ENCODE measurements around the gene ITGA3.

The ITGA3 gene

GRCh38 chr17:50014471-50015088, 41.3 kb upstream of the ITGA3 start:
- no peak overlapping the region for H3K9ac ChIP-seq (ENCODE audit: low read depth, low read length)
- DNase-seq (no peak), ATAC-seq (ENCODE audit: insufficient read depth, low read depth) (no peak)
- no peaks in the 10 kb centered on the region for H3K4me1 ChIP-seq (ENCODE audit: insufficient read depth, low read length)
- H2AFZ ChIP-seq (ENCODE audit: low read depth, low read length), result no peak overlapping the region
- H3K9me3 ChIP-seq (ENCODE audit: insufficient read depth, low read length, severe bottlenecking), result peaks cover 10% of the 10 kb centered on the region
- TF ChIP-seq EZH2 (IDR thresholded peaks at IDR 0.05; ENCODE audit: borderline replicate concordance, low read depth, low read length, severe bottlenecking), result no peak
- no peak for TF ChIP-seq CTCF (IDR thresholded peaks at IDR 0.05; ENCODE audit: borderline replicate concordance, extremely low read depth, low read length, poor library complexity, severe bottlenecking)
- no peaks in the 10 kb centered on the region for H4K20me1 ChIP-seq (ENCODE audit: insufficient read depth, low read length)
- no peak overlapping the region for H3K4me3 ChIP-seq (ENCODE audit: low read depth in 1 of 2, low read length in 2 of 2)
- H3K36me3 ChIP-seq (ENCODE audit: insufficient read depth, low read length), result no peaks in the 10 kb centered on the region
- H3K4me2 ChIP-seq (ENCODE audit: insufficient read depth, low read length), result no peak overlapping the region
- H3K27ac ChIP-seq (ENCODE audit: low read length), result no peak overlapping the region
- peaks cover 3% of the 10 kb centered on the region for H3K27me3 ChIP-seq (ENCODE audit: insufficient read depth, low read length, poor library complexity)
- no peaks in the 10 kb centered on the region for H3K79me2 ChIP-seq (ENCODE audit: insufficient read depth, low read length)

- Histone ChIP-seq H3K27ac (ENCODE audit: low read length) (no peak overlapping the region), H3K9ac (ENCODE audit: low read depth, low read length) (no peak overlapping the region), H2AFZ (ENCODE audit: low read depth, low read length) (no peak overlapping the region), H3K4me1 (ENCODE audit: insufficient read depth, low read length) (no peaks in the 10 kb centered on the region), H3K9me3 (ENCODE audit: insufficient read depth, low read length, severe bottlenecking) (peaks cover 10% of the 10 kb centered on the region), H3K4me2 (ENCODE audit: insufficient read depth, low read length) (no peak overlapping the region), H3K27me3 (ENCODE audit: insufficient read depth, low read length, poor library complexity) (peaks cover 3% of the 10 kb centered on the region), H3K36me3 (ENCODE audit: insufficient read depth, low read length) (no peaks in the 10 kb centered on the region), H3K4me3 (ENCODE audit: low read depth in 1 of 2, low read length in 2 of 2) (no peak overlapping the region), H4K20me1 (ENCODE audit: insufficient read depth, low read length) (no peaks in the 10 kb centered on the region), H3K79me2 (ENCODE audit: insufficient read depth, low read length) (no peaks in the 10 kb centered on the region)
- TF ChIP-seq EZH2 (IDR thresholded peaks at IDR 0.05; ENCODE audit: borderline replicate concordance, low read depth, low read length, severe bottlenecking), result no peak
- no peak for TF ChIP-seq CTCF (IDR thresholded peaks at IDR 0.05; ENCODE audit: borderline replicate concordance, extremely low read depth, low read length, poor library complexity, severe bottlenecking)
- ATAC-seq (ENCODE audit: insufficient read depth, low read depth), result no peak
- DNase-seq, result no peak
Observed at GRCh38 chr17:50015146-50015545, 40.8 kb upstream of the ITGA3 start.

- H3K36me3 ChIP-seq (ENCODE audit: insufficient read depth, low read length), result no peaks in the 10 kb centered on the region
- no peaks in the 10 kb centered on the region for H3K79me2 ChIP-seq (ENCODE audit: insufficient read depth, low read length)
- DNase-seq, result no peak
- no peak for ATAC-seq (ENCODE audit: insufficient read depth, low read depth)
- H4K20me1 ChIP-seq (ENCODE audit: insufficient read depth, low read length), result no peaks in the 10 kb centered on the region
- H3K9ac ChIP-seq (ENCODE audit: low read depth, low read length), result no peak overlapping the region
- no peak for TF ChIP-seq EZH2 (IDR thresholded peaks at IDR 0.05; ENCODE audit: borderline replicate concordance, low read depth, low read length, severe bottlenecking)
- H2AFZ ChIP-seq (ENCODE audit: low read depth, low read length), result no peak overlapping the region
- no peak overlapping the region for H3K4me2 ChIP-seq (ENCODE audit: insufficient read depth, low read length)
- H3K27me3 ChIP-seq (ENCODE audit: insufficient read depth, low read length, poor library complexity), result peaks cover 3% of the 10 kb centered on the region
- H3K27ac ChIP-seq (ENCODE audit: low read length), result no peak overlapping the region
- no peaks in the 10 kb centered on the region for H3K4me1 ChIP-seq (ENCODE audit: insufficient read depth, low read length)
- H3K9me3 ChIP-seq (ENCODE audit: insufficient read depth, low read length, severe bottlenecking), result peaks cover 10% of the 10 kb centered on the region
- H3K4me3 ChIP-seq (ENCODE audit: low read depth in 1 of 2, low read length in 2 of 2), result no peak overlapping the region
Observed at GRCh38 chr17:50018909-50019308, 37.0 kb upstream of the ITGA3 start.

GRCh38 chr17:50020841-50021599, 34.9 kb upstream of the ITGA3 start:
- Histone ChIP-seq H3K9ac (ENCODE audit: low read depth, low read length) (no peak overlapping the region), H3K4me3 (ENCODE audit: low read depth in 1 of 2, low read length in 2 of 2) (no peak overlapping the region), H3K79me2 (ENCODE audit: insufficient read depth, low read length) (no peaks in the 10 kb centered on the region), H3K4me2 (ENCODE audit: insufficient read depth, low read length) (no peak overlapping the region), H2AFZ (ENCODE audit: low read depth, low read length) (no peak overlapping the region), H3K27ac (ENCODE audit: low read length) (no peak overlapping the region), H3K9me3 (ENCODE audit: insufficient read depth, low read length, severe bottlenecking) (peaks cover 17% of the 10 kb centered on the region), H3K36me3 (ENCODE audit: insufficient read depth, low read length) (no peaks in the 10 kb centered on the region), H3K4me1 (ENCODE audit: insufficient read depth, low read length) (no peaks in the 10 kb centered on the region), H3K27me3 (ENCODE audit: insufficient read depth, low read length, poor library complexity) (peaks cover 3% of the 10 kb centered on the region), H4K20me1 (ENCODE audit: insufficient read depth, low read length) (no peaks in the 10 kb centered on the region)
- DNase-seq (no peak), ATAC-seq (ENCODE audit: insufficient read depth, low read depth) (no peak)
- TF ChIP-seq EZH2 (IDR thresholded peaks at IDR 0.05; ENCODE audit: borderline replicate concordance, low read depth, low read length, severe bottlenecking) (no peak), CTCF (IDR thresholded peaks at IDR 0.05; ENCODE audit: borderline replicate concordance, extremely low read depth, low read length, poor library complexity, severe bottlenecking) (no peak)

Measured in DND-41 (cell line).